GM19397 (cell line): ENCODE data around the gene OPCML.

Experiments used
- ATAC-seq: cut with Tn5 transposase; IDR thresholded peaks from one replicate; pipeline ENCODE4 v1.9.1; 2021; ENCODE audit warnings: mild to moderate bottlenecking, moderate library complexity; ENCODE audit not compliant: unreplicated experiment

The OPCML gene

GRCh38 chr11:132556316-132556715 is 976.0 kb downstream of the OPCML start:
- no peak for ATAC-seq

DNA sequence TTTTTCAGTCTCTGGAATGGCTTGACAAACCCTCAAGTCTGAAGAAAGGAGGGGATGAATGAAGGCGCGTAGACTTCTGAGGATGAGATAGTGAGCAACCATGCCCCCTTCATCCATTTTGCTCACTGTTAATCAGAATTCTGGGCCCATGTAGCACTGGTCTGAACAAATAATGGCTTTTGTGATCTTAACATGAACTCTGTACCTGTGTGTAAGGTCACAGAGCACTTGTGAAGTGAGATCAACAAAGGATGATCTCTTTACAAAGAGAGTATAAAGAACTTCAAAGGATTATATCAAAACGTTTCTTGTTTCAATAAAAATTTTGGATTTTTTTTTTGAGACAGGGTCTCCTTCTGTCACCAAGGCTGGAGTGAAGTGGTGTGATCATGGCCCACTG is 976.7 kb downstream of the OPCML start:
- no peak for ATAC-seq

DNA sequence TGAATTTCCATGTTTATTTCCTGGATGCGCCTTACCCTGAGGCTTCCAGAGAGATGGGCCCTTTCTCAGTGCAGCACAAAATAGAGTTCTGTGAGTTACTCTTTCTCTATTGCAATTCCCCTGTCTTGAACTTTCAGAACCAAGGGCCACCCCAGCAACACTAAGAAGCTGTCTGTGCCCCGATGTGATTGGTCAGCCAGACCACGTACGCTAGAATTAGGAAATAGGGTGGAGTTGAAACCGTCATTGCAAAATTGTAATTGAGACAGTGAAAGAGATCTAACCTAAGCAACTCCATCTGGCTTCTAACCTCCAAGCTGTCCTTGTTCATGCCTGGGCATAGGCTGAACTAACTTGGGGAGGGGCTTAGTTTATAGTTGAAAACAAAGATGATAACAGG is 981.3 kb downstream of the OPCML start:
- no peak for ATAC-seq

DNA sequence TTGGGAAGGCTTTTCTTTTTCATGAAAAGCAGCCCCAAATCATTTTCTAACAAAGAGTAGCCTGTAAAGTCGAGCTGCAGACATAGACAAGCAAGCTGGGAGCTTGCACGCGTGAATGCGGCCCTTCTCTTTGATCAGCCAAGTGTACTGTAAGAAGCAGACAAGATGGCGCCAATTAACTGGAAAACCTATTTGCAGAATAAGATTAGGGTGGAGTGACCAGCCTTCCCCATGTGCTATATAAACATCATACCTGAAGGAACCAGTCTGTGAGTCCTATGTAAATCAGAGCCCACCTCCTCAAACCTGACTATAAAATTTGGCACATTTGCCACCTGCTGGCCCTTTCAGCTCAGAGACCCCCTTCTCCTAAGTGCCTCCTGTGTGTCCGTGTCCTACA is 982.7 kb downstream of the OPCML start:
- no peak for ATAC-seq

- ATAC-seq: no peak
Measured at GRCh38 chr11:132549001-132549400, 983.3 kb downstream of the OPCML start.

GRCh38 chr11:132544007-132544406 is 988.3 kb downstream of the OPCML start:
- ATAC-seq: no peak

GRCh38 chr11:132541794-132542193 is 990.5 kb downstream of the OPCML start:
- ATAC-seq: no peak

GRCh38 chr11:132540581-132540980 is 991.7 kb downstream of the OPCML start:
- no peak for ATAC-seq

DNA sequence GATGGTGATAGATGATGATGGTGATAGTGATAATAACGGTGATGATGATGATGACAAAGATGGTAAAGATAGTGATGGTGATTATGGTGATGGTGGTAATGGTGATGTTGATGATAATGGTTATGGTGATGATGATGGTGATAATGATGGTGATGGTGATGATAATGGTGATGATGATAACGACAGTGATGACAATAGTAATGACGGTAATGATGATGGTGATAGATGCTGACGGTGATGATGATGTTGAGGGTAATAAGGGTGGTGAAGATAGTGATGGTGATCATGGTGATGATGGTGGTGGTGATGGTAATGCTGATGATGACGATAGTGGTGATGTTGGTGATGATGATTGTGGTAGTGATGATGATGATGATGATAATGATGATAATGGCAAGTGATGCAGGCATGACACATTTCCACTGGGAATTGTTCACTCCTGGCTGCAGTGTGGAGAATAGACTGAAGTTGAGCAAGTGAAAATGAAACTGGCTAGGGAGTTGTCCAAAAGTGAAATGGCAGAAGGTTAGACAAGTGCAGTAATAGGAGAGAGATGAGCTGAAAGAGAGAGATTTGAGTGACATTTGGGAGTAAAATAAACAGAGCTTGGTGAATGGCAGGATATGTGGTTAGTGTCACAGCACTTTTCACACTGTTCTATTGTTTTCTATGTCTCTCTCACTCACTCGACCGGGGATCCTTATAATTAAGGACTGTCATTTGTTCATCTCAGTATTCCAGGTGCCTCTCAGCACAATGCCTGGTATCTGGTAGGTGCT is 992.5 kb downstream of the OPCML start:
- no peak for ATAC-seq

GRCh38 chr11:132538642-132539041 is 993.7 kb downstream of the OPCML start:
- no peak for ATAC-seq

DNA sequence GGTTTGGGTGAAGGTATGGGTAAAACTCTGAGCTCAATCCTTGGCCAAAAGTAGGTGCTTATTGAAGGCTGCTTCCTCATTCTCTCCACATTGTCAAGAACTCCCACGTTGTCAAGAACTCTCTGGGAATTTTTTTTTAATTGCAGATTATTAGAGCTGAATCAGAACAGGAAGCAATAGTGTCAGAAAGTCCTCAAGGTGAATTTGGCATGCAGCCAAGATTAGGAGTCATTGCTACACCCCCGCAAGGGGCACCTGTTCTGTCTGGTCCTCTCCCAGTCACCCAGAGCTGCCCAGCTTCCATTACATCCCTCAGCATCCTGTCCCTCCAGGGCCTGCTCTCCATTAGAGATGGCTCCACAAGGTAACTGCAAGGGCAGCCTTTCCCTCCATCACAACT is 996.5 kb downstream of the OPCML start:
- no peak for ATAC-seq

DNA sequence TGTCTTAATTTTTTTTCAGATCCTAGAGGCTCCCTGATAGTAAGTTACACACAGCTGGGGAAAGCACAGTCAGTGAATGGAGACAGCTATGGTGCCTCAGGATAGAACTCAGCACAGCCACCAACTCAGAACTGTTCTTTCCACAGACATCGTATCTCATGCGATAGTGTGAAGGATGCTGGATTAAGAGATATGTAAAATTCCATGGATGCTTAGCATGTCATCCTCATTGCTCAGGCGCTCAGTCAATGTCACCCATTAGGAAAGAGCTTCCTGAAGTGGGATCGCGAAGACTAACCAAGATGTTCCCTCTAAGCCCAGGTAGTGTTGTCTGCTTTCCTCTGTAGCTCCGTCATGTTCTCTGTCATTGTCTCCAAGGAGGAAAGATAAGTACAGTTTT is 1000.4 kb downstream of the OPCML start:
- no peak for ATAC-seq

DNA sequence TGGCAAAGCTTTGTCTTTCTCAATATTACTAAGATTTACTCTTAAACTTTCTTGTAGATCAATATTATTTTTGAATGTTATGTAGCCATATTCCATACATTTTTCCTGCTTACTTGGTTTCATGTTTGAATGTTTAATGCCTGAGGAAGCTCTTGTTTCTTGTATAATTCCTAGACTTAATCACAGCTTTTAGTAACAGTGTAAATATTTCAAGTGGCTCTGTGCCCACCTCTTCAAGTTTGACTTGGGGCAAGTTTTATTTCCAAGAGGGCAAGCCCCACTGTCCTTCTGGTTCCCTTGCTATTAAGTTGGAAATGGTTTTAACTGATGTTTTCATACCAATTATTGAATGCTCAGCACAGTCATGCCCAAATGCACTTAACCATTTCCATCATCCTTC is 1004.1 kb downstream of the OPCML start:
- ATAC-seq: no peak

- no peak for ATAC-seq
Measured at GRCh38 chr11:132523929-132524328, 1008.4 kb downstream of the OPCML start.

DNA sequence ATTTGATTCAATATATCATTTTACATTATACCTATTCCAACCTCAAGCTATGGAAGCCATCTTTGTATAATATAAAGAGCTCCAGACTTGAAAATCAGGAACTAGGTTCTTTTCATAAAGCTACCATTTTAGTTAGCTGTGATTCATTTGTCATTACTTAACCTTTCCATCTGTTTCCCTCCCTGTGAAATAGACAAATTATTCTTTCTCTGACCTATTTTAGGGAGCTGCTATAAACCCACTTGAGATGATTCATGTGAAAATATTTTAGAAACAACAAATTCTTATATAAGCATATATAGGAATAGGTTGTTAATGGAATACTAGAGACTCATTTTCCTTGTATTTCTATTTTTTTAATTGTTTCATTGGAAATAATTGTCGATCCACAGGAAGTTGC is 1012.1 kb downstream of the OPCML start:
- ATAC-seq: no peak

GRCh38 chr11:132519241-132519815 is 1013.0 kb downstream of the OPCML start:
- ATAC-seq: no peak

DNA sequence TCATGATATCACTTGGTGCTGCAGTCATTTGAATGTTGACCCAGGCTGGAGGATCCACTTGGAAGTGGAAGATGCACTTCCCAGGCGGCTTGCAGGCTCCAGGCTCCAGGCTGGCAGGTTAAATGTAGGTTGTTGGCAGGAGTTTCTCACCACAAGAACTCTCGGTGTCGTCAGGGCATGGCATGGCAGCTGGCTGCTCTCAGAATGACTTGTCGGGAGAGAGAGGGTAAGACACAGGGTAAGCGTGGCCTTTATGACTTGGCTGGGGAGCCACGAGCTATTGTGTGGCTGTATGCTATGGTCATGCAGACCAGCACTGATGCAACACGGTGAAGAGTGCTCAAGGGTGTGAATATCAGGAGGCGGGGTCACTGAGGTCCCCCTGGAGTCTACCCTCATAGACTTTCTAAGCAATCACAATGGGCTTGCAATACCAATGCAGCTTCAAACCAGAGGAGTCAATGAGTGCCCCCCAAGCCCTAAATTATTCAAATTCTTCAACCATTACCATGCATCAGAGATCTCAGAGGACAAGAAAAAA is 1027.7 kb downstream of the OPCML start:
- no peak for ATAC-seq

DNA sequence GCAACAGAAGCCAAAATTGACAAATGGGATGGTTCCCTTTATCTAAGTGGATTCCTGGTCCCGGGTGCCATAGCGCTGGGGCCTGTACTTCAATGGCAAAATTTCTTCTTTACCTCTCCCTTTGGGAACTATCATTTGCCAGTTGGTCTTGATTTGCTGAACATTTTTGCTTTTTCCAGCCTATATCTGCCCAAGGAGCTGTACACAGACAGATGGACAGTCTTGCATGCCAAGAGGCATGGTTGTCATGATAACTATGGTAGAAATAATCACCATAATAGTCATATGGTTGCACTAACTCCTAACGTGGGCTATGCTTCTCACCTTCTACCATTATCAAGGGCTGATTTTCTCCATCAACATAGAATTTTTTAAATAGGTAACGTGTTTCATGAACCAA is 1030.9 kb downstream of the OPCML start:
- no peak for ATAC-seq

DNA sequence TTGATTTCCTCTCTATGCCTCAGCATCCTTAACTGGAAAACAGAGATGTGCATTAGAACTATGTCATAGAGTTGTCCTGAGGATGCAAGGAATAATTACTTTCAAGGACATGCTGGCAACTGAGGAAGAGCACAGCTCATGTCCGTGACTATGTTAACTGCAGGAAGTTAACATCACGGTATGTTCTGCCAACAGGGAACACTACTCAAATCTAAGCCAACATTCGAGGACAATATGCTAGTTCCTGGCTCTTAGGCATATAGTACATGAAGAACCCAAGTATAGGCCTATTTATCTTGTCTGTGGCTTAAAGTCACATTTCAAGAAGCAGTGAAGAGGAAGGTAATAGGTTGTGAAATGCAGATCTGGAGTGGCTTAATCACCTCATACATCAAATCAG is 1032.6 kb downstream of the OPCML start:
- no peak for ATAC-seq

DNA sequence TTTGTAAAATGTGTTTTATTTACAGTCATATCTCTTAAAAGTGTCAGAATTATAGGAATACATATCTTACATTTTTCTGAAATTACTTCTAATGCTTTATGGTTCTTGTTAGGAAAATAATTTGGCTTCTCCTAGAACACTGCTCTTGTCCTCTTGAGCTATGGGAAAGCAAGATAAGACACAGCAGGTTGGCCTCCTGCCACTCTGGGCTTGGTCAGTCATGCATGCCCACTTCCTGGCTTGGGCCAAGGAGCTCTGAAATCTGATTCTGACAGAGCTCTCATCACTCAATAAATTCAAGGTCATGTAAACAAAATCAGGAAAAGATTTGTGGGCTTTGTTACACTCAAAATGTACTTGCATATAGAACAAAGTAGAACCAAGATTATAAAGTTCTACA is 1036.0 kb downstream of the OPCML start:
- no peak for ATAC-seq

DNA sequence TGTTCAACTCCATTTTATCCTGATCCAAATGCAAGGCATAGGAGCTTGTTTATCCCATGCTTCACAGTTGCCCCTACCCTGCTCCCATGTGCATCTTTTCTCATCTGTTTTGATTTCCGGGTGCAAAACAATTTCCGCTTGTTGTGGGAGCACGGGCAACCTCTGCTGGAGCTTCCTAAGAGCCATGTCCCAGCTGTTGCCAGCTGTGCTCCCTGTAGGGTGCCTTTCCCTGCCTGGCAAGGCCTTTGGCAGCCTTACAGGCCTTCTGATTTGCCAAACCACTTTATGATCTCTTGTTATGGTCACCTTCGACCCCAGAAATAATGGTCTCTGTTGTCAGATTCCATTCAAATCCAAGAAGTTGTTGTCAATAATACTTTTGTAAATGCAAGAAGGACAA is 1038.5 kb downstream of the OPCML start:
- ATAC-seq: no peak

DNA sequence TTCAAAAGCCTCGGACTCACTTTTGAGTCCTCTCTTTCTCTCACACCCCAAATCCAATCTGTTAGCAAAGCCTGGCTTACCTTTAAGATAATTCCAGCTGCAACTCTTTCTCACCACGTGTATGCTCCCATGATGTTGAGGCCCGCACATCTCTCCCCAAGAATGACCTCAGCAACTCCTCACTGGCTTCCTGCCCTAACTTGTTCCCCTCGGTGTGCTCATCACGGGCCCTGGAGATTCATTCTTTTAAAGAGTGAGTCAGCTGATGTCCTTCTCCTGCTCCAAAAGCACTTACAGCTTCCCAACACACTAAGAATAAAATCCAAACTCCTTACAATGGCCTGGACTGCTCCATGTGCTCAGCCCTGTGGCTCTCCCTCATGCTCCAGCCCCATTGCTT is 1041.3 kb downstream of the OPCML start:
- ATAC-seq: no peak

DNA sequence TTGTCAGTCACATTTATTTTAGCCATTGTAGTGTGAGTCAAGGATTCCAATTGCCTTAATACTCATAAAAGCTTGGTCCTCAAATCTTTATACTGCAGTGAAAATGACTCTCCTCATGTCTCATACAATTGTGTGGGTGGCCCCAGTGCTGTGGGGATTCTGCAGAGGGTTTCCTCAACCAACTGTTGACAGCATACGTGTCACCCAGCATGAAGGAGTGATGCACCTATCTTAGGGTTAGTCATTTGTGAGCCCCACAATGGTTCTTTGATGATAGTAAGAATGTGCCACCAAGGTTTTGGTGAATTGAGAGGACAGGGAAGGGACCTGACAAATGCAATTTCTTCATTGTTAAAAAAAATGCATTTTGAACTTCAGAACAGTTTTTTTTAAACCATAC is 1046.2 kb downstream of the OPCML start:
- no peak for ATAC-seq
